Measurements from ENCODE around the gene APLF. TPM values are rescaled to one million over a fixed set of nuclear protein-coding genes. Genes with fewer than 3 reads are reported as not detected.

Gene APLF
- total and polyA plus RNA-seq, 8 donors, result 0.85 to 4.2 (median 1.9) TPM

DNA sequence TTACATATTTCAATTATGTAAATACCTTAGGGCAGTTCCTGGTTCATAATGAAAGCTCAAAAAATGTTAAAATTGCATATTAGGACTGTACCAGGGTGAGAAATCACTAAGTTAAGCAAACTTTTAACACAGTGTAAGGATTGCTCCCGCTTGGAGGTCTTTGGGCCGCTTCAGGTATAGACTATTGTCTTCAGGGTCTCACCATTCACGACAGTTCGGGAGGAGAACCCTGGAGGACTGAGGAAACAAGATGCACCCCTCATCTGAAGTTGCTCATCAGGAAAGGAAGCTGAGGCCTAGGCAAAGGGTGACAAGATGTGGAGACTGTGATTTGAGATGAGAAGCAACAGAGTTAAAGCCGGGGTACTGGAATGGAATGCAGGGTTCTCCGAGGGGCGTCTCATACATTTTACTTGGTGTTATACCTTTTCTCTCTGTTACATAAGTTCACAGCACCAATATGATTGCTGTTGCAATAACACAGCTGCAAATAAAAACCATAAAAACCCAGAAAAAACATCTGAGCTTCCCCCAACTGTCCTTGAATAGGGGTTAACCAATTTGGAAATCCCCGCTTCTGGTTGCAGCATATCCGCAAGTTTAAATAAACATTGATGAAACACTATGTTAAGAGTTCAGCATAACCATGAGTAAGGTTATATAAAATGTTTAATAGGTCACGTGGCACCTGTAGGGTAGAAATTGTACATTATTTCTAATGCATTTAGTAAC lies 40.4 kb upstream of the APLF start:
- H3K27me3 ChIP-seq, result no peaks in the 10 kb centered on the region
- TF ChIP-seq, protein P1, sequence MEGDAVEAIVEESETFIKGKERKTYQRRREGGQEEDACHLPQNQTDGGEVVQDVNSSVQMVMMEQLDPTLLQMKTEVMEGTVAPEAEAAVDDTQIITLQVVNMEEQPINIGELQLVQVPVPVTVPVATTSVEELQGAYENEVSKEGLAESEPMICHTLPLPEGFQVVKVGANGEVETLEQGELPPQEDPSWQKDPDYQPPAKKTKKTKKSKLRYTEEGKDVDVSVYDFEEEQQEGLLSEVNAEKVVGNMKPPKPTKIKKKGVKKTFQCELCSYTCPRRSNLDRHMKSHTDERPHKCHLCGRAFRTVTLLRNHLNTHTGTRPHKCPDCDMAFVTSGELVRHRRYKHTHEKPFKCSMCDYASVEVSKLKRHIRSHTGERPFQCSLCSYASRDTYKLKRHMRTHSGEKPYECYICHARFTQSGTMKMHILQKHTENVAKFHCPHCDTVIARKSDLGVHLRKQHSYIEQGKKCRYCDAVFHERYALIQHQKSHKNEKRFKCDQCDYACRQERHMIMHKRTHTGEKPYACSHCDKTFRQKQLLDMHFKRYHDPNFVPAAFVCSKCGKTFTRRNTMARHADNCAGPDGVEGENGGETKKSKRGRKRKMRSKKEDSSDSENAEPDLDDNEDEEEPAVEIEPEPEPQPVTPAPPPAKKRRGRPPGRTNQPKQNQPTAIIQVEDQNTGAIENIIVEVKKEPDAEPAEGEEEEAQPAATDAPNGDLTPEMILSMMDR (IDR thresholded peaks at IDR 0.05), result no peak
- WGBS, 2 donors, result 85 to 87% methylated on average over 10 of the region's 10 CpGs
- FAIRE-seq (no peak), DNase-seq (no peak), ATAC-seq (peak in 1 of 4 donors; percentile 27)
- no peak overlapping the region for H3K4me3 ChIP-seq
- no peaks in the 10 kb centered on the region for H3K9me3 ChIP-seq
- peaks cover 0 to 2% (median 0%) of the 10 kb centered on the region in 3 donors for H3K4me1 ChIP-seq
- intact Hi-C loops (cut with DNase I), result no loop called here
- no peaks in the 10 kb centered on the region for H3K36me3 ChIP-seq
- no peak overlapping the region for H3K27ac ChIP-seq

DNA sequence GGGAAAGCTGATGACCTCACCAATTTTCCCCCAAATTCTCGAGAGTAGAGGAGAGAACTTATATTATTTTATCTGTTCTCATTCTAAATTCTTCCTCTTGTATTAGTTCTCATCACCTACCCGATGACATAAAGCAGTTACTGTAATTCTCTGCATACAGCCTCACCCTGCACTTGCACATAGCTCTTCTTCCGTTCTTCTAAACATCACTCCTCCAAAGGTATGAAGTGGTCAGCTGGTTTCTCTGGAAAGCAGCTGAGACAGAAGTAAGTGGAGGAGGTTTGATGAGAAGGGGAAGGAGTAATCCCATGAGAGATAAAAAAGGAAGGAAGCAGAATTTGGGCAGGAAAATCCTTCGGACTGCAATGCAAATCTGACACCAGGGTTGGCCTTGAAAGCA lies 39.3 kb upstream of the APLF start:
- Histone ChIP-seq H3K9me3 (no peaks in the 10 kb centered on the region), H3K27me3 (no peaks in the 10 kb centered on the region), H3K4me1 (peaks cover 0 to 2% (median 0%) of the 10 kb centered on the region in 3 donors), H3K27ac (no peak overlapping the region), H3K36me3 (no peaks in the 10 kb centered on the region), H3K4me3 (no peak overlapping the region)
- TF ChIP-seq, protein P1 (IDR thresholded peaks at IDR 0.05), result no peak
- WGBS, 2 donors, result 68 to 70% methylated on average over 4 of the region's 4 CpGs
- DNase-seq (no peak), FAIRE-seq (no peak), ATAC-seq (no peak)
- intact Hi-C loops (cut with DNase I), result no loop called here

DNA sequence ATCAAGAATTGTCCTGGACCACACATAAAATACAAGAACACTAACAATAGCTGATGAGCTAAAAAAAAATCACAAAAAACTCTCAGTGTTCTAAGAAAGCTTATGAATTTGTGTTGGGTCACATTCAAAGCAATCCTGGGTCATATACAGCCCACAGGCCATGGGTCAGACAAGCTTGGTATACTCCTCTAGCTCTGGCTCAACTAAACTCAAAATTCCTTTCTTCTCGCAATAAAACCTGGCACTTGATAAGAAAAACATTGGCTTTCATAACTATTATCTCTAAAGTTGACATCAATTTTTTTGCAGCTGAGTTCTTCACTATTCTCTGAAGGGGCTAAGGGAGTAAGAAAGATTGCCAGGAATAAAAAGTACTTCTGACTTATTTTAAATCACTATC lies 38.6 kb upstream of the APLF start:
- no peaks in the 10 kb centered on the region for H3K9me3 ChIP-seq
- FAIRE-seq, result no peak
- no peak overlapping the region for H3K4me3 ChIP-seq
- H3K4me1 ChIP-seq, result peaks cover 0 to 2% (median 0%) of the 10 kb centered on the region in 3 donors
- TF ChIP-seq, protein P1 (IDR thresholded peaks at IDR 0.05), result no peak
- intact Hi-C loops (cut with DNase I), result no loop called here
- H3K36me3 ChIP-seq, result no peaks in the 10 kb centered on the region
- no peak overlapping the region for H3K27ac ChIP-seq
- ATAC-seq, result no peak
- WGBS, 2 donors, result 68 to 71% methylated on average over 1 of the region's 1 CpG
- H3K27me3 ChIP-seq, result no peaks in the 10 kb centered on the region
- DNase-seq, result no peak

DNA sequence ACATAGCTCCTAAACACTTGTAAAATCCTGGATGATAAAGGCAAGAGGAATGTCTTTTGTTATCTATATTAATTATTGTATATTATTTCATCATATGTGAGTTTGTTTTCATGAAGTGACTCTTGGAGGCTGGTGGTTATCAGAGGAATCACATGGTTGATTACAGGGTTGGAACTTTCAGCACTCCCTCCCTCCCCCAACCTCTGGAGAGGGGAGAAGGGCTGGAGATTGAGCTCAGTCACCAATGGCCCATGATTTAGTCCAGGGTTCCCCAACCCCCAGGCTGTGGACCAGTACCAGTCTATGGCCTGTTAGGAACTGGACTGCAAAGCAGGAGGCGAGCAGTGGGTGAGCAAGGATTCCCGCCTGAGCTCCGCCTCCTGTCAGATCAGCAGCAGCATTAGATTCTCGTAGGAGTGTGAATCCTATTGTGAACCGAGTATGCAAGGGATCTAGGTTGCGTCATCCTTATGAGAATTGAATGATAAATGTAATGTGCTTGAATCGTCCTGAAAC lies 38.0 kb upstream of the APLF start:
- TF ChIP-seq, protein P1 (IDR thresholded peaks at IDR 0.05), result no peak
- Histone ChIP-seq H3K36me3 (no peaks in the 10 kb centered on the region), H3K4me1 (peaks cover 0 to 2% (median 0%) of the 10 kb centered on the region in 3 donors), H3K9me3 (no peaks in the 10 kb centered on the region), H3K27me3 (no peaks in the 10 kb centered on the region), H3K4me3 (no peak overlapping the region), H3K27ac (no peak overlapping the region)
- ATAC-seq (no peak), DNase-seq (no peak), FAIRE-seq (no peak)
- intact Hi-C loops (cut with DNase I), result no loop called here
- 78 to 85% methylated on average over 7 of the region's 7 CpGs for WGBS, 2 donors
